Psoas muscle (tissue), 8 donors: ENCODE measurements around the gene LGALS1. TPM values are rescaled to one million over a fixed set of nuclear protein-coding genes. Genes with fewer than 3 reads are reported as not detected.

Experiments used
- ATAC-seq, 4 donors: fragments of 200-7000 bp; cut with Tn5 transposase; one replicate each; pipeline ENCODE4 v1.9.1; 2020; ENCODE audit warnings: moderate library complexity in 3 of 4, mild to moderate bottlenecking in 2 of 4
- DNase-seq, 2 donors: peaks; one replicate each; pipeline ENCODE4 v3.0.0-alpha.2; 2020
- H3K27ac ChIP-seq: fragments of 200-600 bp; one replicate; pipeline ENCODE4 v1.8.0; 2022
- H3K27me3 ChIP-seq, 3 donors: fragments of 200-600 bp in 1 of 3; one replicate each; pipeline versions ENCODE4 v1.6.1 to v1.8.0; 2013 to 2022; ENCODE audit warnings: low read length in 2 of 3, mild to moderate bottlenecking in 2 of 3, moderate library complexity in 1 of 3; ENCODE audit not compliant: insufficient read depth in 3 of 3
- H3K36me3 ChIP-seq, 2 donors: fragments of 200-600 bp in 1 of 2; one replicate each; pipeline versions ENCODE4 v1.6.1 to v1.8.0; 2013 to 2022; ENCODE audit warnings: low read depth in 1 of 2, mild to moderate bottlenecking in 1 of 2, moderate library complexity in 1 of 2; ENCODE audit not compliant: insufficient read depth in 1 of 2
- H3K4me1 ChIP-seq: fragments of 200-600 bp; one replicate; pipeline ENCODE4 v1.8.0; 2022
- H3K4me3 ChIP-seq: fragments of 200-600 bp; one replicate; pipeline ENCODE4 v1.8.0; 2022; ENCODE audit warnings: mild to moderate bottlenecking
- H3K9me3 ChIP-seq: fragments of 200-600 bp; one replicate; pipeline ENCODE4 v1.8.0; 2022
- CTCF ChIP-seq: fragments of 200-600 bp; IDR thresholded peaks from one replicate; pipeline ENCODE4 v1.8.0; 2022; ENCODE audit warnings: antibody characterized with exemption
- WGBS, 3 donors: extraction: QIAGEN DNeasy Blood & Tissue Kit; methylation state at CpG; one replicate each; pipeline versions ENCODE4 v1.1.6 to v1.1.7; 2013; 5-methylcytosine and 5-hydroxymethylcytosine counted together
- intact Hi-C, 2 donors: fragments of 100-400 bp; cut with DNase I; formaldehyde crosslinking; loops; one replicate each; pipeline versions ENCODE4 v1.11.0 to v1.14.2; 2022
- polyA plus RNA-seq, 3 donors: library from polyadenylated mRNA; stranded (reverse); fragments of 200-250 nt; gene quantifications; one replicate each; pipeline ENCODE4 v1.2.3, GENCODE V29; 2013
- total RNA-seq, 4 donors: library from RNA; stranded (reverse); fragmentation: NEBNext Ultra II Directional in 2 of 4; extraction: Animal tissue kit (Norgen Biotek cat#: 25700) in 2 of 4; gene quantifications; one replicate each; pipeline versions ENCODE4 v1.2.1 to v1.2.4, GENCODE V29; 2021 to 2023
- donor health status: healthy with polysubstance abuse.
- donor health status: DM: no; HTN: no; CAD: no; lungs with moderate emphysema.
- donor health status: Bipolar disorder and iron deficiency.
- donor health status: healthy.
- donor health status: DM: yes; HTN: yes; CAD: no.
- donor health status: DM: no; HTN: no; CAD: no.
- donor health status: DM: no; HTN: no; CAD: no.
- donor health status: DM: yes; HTN: yes; CAD: no.

Gene LGALS1
- total and polyA plus RNA-seq, 7 donors = 434 to 1,817 (median 976) TPM

- no peaks in the 10 kb centered on the region for H3K9me3 ChIP-seq
- H3K4me3 ChIP-seq = peak overlapping the region; percentile 59
- peaks cover 0 to 10% (median 0%) of the 10 kb centered on the region in 3 donors for H3K27me3 ChIP-seq
- H3K27ac ChIP-seq = no peak overlapping the region
- no peaks in the 10 kb centered on the region for H3K36me3 ChIP-seq
- H3K4me1 ChIP-seq = peaks cover 13% of the 10 kb centered on the region
- TF ChIP-seq CTCF = no peak
- intact Hi-C loops = no loop called here
- DNase-seq = no peak
- no peak for ATAC-seq
- WGBS, 3 donors = 67 to 76% (median 71%) methylated on average over 11 of the region's 11 CpGs
Observed at GRCh38 chr22:37638391-37639069, 36.9 kb upstream of the LGALS1 start.

DNA sequence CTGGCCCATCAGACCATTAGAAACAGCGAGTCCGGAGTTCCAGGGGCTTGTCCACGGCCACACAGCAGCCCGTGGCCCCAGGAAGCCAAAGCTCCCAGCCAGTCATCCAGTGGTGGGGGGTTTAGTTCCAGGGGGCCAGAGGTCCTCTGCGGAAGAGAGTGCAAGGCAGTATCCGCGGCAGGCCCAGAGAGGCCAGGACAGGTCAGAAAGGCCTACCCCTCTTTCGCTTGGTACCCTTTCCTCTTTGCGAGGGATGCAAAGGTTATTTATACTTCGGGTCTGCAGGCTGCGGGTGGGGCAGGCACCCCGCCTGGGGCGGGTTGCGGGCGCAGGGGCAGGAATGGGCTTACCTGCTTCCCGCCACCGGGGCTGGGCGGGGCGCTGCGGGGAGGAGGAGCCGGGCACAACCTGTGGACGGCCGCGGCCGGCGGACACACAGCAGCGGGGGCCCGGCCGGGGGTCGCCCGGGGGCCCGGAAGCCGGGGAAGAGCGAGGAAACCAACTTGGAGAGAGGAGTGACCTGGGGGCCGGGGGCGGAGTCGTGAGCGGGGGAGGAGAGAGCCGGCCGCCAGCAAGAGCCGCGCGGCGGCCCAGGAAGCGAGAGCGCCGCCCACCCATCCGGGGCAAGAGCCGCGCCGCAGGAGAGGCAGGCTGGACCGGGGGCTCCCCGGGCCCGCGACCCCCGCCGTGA lies 36.2 kb upstream of the LGALS1 start, which contains the start of gene SH3BP1:
SH3BP1 (plus strand) TSS at position 600 of the 691 bp plus-strand sequence. CDS start 119 bp downstream, outside the sequence.
- DNase-seq = peak; percentile 62 to 72
- no peak for ATAC-seq
- intact Hi-C loops = no loop called here

GRCh38 chr22:37639771-37640590 lies 35.5 kb upstream of the LGALS1 start:
- Histone ChIP-seq H3K36me3 (no peaks in the 10 kb centered on the region), H3K27me3 (peaks cover 0 to 10% (median 0%) of the 10 kb centered on the region in 3 donors), H3K4me3 (peak overlapping the region; percentile 59), H3K4me1 (no peaks in the 10 kb centered on the region), H3K27ac (no peak overlapping the region), H3K9me3 (no peaks in the 10 kb centered on the region)
- WGBS, 3 donors = 16 to 23% (median 21%) methylated on average over 18 to 27 of the region's 27 CpGs
- DNase-seq = no peak
- no peak for TF ChIP-seq CTCF
- intact Hi-C loops = loop anchor here in 1 of 2 donors (5.0 kb wide), 1 partner anchor 152 kb away; no protein-coding TSS in a partner anchor
- no peak for ATAC-seq

More for the DNA sequence above, 36.2 kb upstream of the LGALS1 start, which contains the start of gene SH3BP1:
- 10 to 22% (median 11%) methylated on average over 28 to 57 of the region's 57 CpGs for WGBS, 3 donors
- H3K36me3 ChIP-seq = no peaks in the 10 kb centered on the region
- H3K4me1 ChIP-seq = peaks cover 7% of the 10 kb centered on the region
- no peaks in the 10 kb centered on the region for H3K9me3 ChIP-seq
- no peak within 1 kb of the TSS for H3K27ac ChIP-seq
- peak within 1 kb of the TSS; percentile 59 for H3K4me3 ChIP-seq
- no peak for TF ChIP-seq CTCF
- H3K27me3 ChIP-seq = peaks cover 0 to 10% (median 0%) of the 10 kb centered on the region in 3 donors

GRCh38 chr22:37640591-37641560 lies 34.6 kb upstream of the LGALS1 start:
- ATAC-seq = no peak
- no peaks in the 10 kb centered on the region for H3K36me3 ChIP-seq
- H3K9me3 ChIP-seq = no peaks in the 10 kb centered on the region
- H3K27me3 ChIP-seq = peaks cover 0 to 10% (median 0%) of the 10 kb centered on the region in 3 donors
- peak overlapping the region; percentile 59 for H3K4me3 ChIP-seq
- DNase-seq = no peak
- WGBS, 3 donors = 82 to 88% (median 86%) methylated on average over 21 to 24 of the region's 24 CpGs
- no peak overlapping the region for H3K27ac ChIP-seq
- no peak for TF ChIP-seq CTCF
- H3K4me1 ChIP-seq = no peaks in the 10 kb centered on the region
- intact Hi-C loops = loop anchor here in 1 of 2 donors (5.0 kb wide), 1 partner anchor 151 kb away; no protein-coding TSS in a partner anchor
